Caco-2 (cell line): ENCODE measurements around the gene UNC13C. TPM values are rescaled to one million over a fixed set of nuclear protein-coding genes. Genes with fewer than 3 reads are reported as not detected.

Source experiments
- BruUV-seq: library from RNA; stranded (reverse); fragments of 400-500 nt; replicated peaks from 2 replicates; lab custom pipeline; 2021; lab: Mats Ljungman, UMichigan
- CTCF ChIA-PET: fragments of 300-600 bp; sonication (Branson Sonifier 250); formaldehyde crosslinking; loops from one replicate; lab custom pipeline; 2022; ENCODE audit warnings: antibody characterized with exemption; lab: Charles Lee
- POLR2A ChIA-PET: fragments of 300-600 bp; sonication (Branson Sonifier 250); formaldehyde crosslinking; loops from one replicate; lab custom pipeline; 2022; ENCODE audit warnings: antibody characterized with exemption; lab: Charles Lee
- DNase-seq, 2 experiments: peaks; one replicate each; pipeline versions ENCODE4 v3.0.0 to v3.0.0-alpha.2; 2020 to 2022
- H3K27me3 ChIP-seq: replicated peaks from 2 replicates; pipeline ENCODE4 v1.6.0; 2011; ENCODE audit warnings: low read length; ENCODE audit not compliant: control insufficient read depth, insufficient read depth
- H3K36me3 ChIP-seq: 2 replicates; pipeline ENCODE4 v1.5.1; 2011; ENCODE audit warnings: low read length; ENCODE audit not compliant: control insufficient read depth, insufficient read depth
- H3K4me1 ChIP-seq: fragments of 250-450 bp; sonication (Bioruptor Pico); 2 replicates; pipeline ENCODE4 v1.5.1; 2020; ENCODE audit warnings: mild to moderate bottlenecking
- H3K4me3 ChIP-seq: 2 replicates; pipeline ENCODE4 v1.5.1; 2011; ENCODE audit warnings: low read depth, mild to moderate bottlenecking, control low read depth, low read length
- H3K9me3 ChIP-seq: fragments of 250-450 bp; sonication (Bioruptor Pico); 2 replicates; pipeline ENCODE4 v1.5.1; 2020; ENCODE audit warnings: mild to moderate bottlenecking, moderate library complexity
- H3K27ac Mint-ChIP-seq: one replicate; pipeline ENCODE4 v1.8.0; 2022; ENCODE audit warnings: mixed read lengths; ENCODE audit not compliant: unreplicated experiment
- H3K27me3 Mint-ChIP-seq: one replicate; pipeline ENCODE4 v1.8.0; 2022; ENCODE audit warnings: mixed read lengths; ENCODE audit not compliant: insufficient read depth, unreplicated experiment
- H3K36me3 Mint-ChIP-seq: one replicate; pipeline ENCODE4 v1.8.0; 2022; ENCODE audit warnings: mild to moderate bottlenecking, mixed read lengths; ENCODE audit not compliant: insufficient read depth, unreplicated experiment
- H3K4me1 Mint-ChIP-seq: one replicate; pipeline ENCODE4 v1.8.0; 2022; ENCODE audit warnings: low read depth, mixed read lengths; ENCODE audit not compliant: unreplicated experiment
- H3K4me3 Mint-ChIP-seq: one replicate; pipeline ENCODE4 v1.8.0; 2022; ENCODE audit warnings: mild to moderate bottlenecking, moderate library complexity, mixed read lengths; ENCODE audit not compliant: unreplicated experiment
- H3K9me3 Mint-ChIP-seq: one replicate; pipeline ENCODE4 v1.8.0; 2022; ENCODE audit warnings: mixed read lengths; ENCODE audit not compliant: unreplicated experiment
- intact Hi-C: fragments of 100-400 bp; cut with micrococcal nuclease; formaldehyde crosslinking; loops from one replicate; pipeline ENCODE4 v1.10.0; 2022; ENCODE audit not compliant: unreplicated experiment
- total RNA-seq: library from RNA; stranded (reverse); gene quantifications from 2 replicates; pipeline ENCODE4 v1.2.3, GENCODE V29; 2022
- TF ChIP-seq, protein P1 (sequence below), 2 experiments: fragments of 200-600 bp in 1 of 2; IDR thresholded peaks; 1 replicate in 1 of 2; 2 replicates in 1 of 2; pipeline versions ENCODE4 v1.5.1 to v1.8.0; 2011 to 2022; ENCODE audit warnings: antibody characterized with exemption in 1 of 2, control low read depth in 1 of 2, inconsistent platforms in 1 of 2, low read depth in 1 of 2, low read length in 1 of 2, mild to moderate bottlenecking in 1 of 2, moderate library complexity in 1 of 2; ENCODE audit not compliant: insufficient read depth in 1 of 2, severe bottlenecking in 1 of 2, unreplicated experiment in 1 of 2

Gene UNC13C
- total RNA-seq, 1 experiment from 2014 or later, result 2.9 TPM

DNA sequence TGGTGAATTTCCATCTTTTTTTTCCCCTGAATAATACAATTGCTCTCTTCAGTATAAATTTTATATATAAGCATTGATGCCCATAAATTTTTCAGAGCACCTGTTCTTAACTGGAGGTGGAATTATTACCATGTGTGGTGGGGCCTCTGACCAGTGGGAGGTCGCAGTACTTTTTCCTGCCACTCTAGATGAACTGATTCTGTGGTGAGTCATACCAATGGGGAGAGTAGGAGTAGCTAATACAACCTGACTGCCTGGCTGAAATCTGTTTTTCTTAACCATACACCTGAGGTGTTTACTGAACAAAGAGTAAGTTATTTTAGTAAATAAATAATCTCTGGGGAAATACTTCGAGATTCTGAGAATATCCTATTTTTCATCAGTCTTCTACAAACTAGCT lies 67.2 kb downstream of the UNC13C start:
- CTCF ChIA-PET, result no interaction called here
- DNase-seq, result no peak
- no peaks in the 10 kb centered on the region for H3K9me3 Mint-ChIP-seq
- Histone ChIP-seq H3K27me3 (no peaks in the 10 kb centered on the region), H3K9me3 (no peaks in the 10 kb centered on the region), H3K4me1 (no peaks in the 10 kb centered on the region), H3K36me3 (no peaks in the 10 kb centered on the region), H3K4me3 (no peak overlapping the region)
- intact Hi-C loops, result no loop called here
- H3K27ac Mint-ChIP-seq, result no peak overlapping the region
- BruUV-seq, result no TSS peak
- H3K27me3 Mint-ChIP-seq, result no peaks in the 10 kb centered on the region
- POLR2A ChIA-PET, result interaction anchor here (0.6 kb wide), 1 partner anchor 127 kb away, joined by 4 read pairs; no protein-coding TSS in a partner anchor
- TF ChIP-seq, protein P1, sequence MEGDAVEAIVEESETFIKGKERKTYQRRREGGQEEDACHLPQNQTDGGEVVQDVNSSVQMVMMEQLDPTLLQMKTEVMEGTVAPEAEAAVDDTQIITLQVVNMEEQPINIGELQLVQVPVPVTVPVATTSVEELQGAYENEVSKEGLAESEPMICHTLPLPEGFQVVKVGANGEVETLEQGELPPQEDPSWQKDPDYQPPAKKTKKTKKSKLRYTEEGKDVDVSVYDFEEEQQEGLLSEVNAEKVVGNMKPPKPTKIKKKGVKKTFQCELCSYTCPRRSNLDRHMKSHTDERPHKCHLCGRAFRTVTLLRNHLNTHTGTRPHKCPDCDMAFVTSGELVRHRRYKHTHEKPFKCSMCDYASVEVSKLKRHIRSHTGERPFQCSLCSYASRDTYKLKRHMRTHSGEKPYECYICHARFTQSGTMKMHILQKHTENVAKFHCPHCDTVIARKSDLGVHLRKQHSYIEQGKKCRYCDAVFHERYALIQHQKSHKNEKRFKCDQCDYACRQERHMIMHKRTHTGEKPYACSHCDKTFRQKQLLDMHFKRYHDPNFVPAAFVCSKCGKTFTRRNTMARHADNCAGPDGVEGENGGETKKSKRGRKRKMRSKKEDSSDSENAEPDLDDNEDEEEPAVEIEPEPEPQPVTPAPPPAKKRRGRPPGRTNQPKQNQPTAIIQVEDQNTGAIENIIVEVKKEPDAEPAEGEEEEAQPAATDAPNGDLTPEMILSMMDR (IDR thresholded peaks at IDR 0.05; ENCODE audit: insufficient read depth in 1 of 2, low read depth in 1 of 2, low read length in 1 of 2, severe bottlenecking in 1 of 2, unreplicated experiment in 1 of 2), result no peak
- H3K36me3 Mint-ChIP-seq, result no peaks in the 10 kb centered on the region
- no peak overlapping the region for H3K4me3 Mint-ChIP-seq
- no peaks in the 10 kb centered on the region for H3K4me1 Mint-ChIP-seq

DNA sequence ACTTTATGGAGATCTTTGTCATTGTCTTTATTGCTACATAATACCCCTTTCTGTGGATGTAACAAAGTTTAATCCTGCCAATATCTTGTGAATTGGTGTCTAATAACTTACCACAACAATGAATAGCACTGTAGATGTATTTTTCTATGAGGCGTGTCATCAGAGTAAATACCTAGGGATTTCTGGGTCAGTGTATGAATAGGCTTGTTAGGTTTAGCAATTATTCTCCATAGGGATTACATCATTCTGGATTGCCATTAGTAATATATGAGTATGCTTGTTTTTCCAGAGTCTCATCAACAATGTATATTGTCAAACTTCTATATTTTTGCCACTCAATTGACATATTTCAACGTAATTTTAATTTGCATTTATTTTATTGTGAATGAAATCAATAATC lies 67.9 kb downstream of the UNC13C start:
- POLR2A ChIA-PET, result no interaction called here
- Histone ChIP-seq H3K27me3 (no peaks in the 10 kb centered on the region), H3K4me1 (no peaks in the 10 kb centered on the region), H3K4me3 (no peak overlapping the region), H3K36me3 (no peaks in the 10 kb centered on the region), H3K9me3 (no peaks in the 10 kb centered on the region)
- H3K27ac Mint-ChIP-seq, result no peak overlapping the region
- CTCF ChIA-PET, result no interaction called here
- no peak overlapping the region for H3K4me3 Mint-ChIP-seq
- H3K27me3 Mint-ChIP-seq, result no peaks in the 10 kb centered on the region
- BruUV-seq, result no TSS peak
- intact Hi-C loops, result no loop called here
- TF ChIP-seq, protein P1 (IDR thresholded peaks at IDR 0.05; ENCODE audit: insufficient read depth in 1 of 2, low read depth in 1 of 2, low read length in 1 of 2, severe bottlenecking in 1 of 2, unreplicated experiment in 1 of 2), result no peak
- H3K4me1 Mint-ChIP-seq, result no peaks in the 10 kb centered on the region
- no peaks in the 10 kb centered on the region for H3K9me3 Mint-ChIP-seq
- H3K36me3 Mint-ChIP-seq, result no peaks in the 10 kb centered on the region
- DNase-seq, result no peak

GRCh38 chr15:54064365-54064764 lies 86.1 kb downstream of the UNC13C start:
- no peaks in the 10 kb centered on the region for H3K36me3 ChIP-seq
- intact Hi-C loops, result no loop called here
- no peaks in the 10 kb centered on the region for H3K9me3 Mint-ChIP-seq
- ChIA-PET CTCF (no interaction called here), POLR2A (no interaction called here)
- BruUV-seq, result no TSS peak
- DNase-seq, result no peak
- no peak overlapping the region for H3K27ac Mint-ChIP-seq
- no peaks in the 10 kb centered on the region for H3K4me1 Mint-ChIP-seq
- H3K9me3 ChIP-seq, result no peaks in the 10 kb centered on the region
- no peaks in the 10 kb centered on the region for H3K27me3 ChIP-seq
- H3K27me3 Mint-ChIP-seq, result no peaks in the 10 kb centered on the region
- H3K4me3 Mint-ChIP-seq, result no peak overlapping the region
- no peaks in the 10 kb centered on the region for H3K36me3 Mint-ChIP-seq
- TF ChIP-seq, protein P1 (IDR thresholded peaks at IDR 0.05; ENCODE audit: insufficient read depth in 1 of 2, low read depth in 1 of 2, low read length in 1 of 2, severe bottlenecking in 1 of 2, unreplicated experiment in 1 of 2), result no peak
- peaks cover 3% of the 10 kb centered on the region; the same call in 1 of the 2 replicates for H3K4me1 ChIP-seq
- H3K4me3 ChIP-seq, result no peak overlapping the region
